ENCODE measurements around the gene MVB12B.

Gene MVB12B

DNA sequence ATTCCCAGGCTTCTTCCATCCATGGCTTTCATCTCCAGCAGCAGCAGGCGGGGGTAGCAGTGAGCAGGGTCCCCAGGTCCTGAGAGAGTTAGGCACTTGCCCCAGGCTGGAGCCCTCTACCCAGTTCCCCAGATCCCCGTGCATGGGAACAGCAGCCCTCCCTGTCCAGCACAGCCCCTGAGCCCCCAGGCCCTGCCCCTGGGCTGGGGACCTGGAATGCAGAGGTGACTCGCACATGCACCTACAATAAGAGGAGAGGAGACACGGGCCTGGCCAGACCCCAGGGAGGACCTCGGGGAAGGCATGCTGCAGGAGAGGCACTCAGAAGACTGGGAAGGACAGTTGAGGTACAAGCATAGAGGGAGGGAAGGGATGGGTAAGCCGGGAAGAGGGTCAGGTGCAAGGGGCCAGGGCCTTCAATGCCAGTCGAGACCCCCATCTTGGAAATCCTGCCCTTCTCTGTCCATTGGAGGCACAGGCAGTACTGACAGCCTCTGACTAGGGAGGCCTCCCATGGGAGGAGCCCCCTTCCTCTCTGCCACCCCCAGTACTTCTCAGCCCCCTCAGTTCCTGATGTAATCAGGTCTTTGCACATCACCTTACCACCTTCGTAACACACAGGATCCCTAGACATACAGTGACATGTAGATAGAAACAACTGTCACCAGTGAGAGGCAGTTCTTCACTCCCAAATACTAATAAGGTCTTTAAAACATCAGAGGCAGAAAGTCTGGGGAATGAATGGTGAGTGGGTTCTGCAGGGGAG lies 151.8 kb downstream of the MVB12B start:
- in situ Hi-C loops (cut with HindIII; ENCODE audit: low sequenced_read_pairs) = no loop called here
- no peak overlapping the region for H3K4me3 ChIP-seq (ENCODE audit: low read depth, low read length)
- TF ChIP-seq CTCF (IDR thresholded peaks at IDR 0.05; ENCODE audit: low read depth, low read length, missing control alignments) = no peak
- DNase-seq (ENCODE audit: low read depth) = no peak

DNA sequence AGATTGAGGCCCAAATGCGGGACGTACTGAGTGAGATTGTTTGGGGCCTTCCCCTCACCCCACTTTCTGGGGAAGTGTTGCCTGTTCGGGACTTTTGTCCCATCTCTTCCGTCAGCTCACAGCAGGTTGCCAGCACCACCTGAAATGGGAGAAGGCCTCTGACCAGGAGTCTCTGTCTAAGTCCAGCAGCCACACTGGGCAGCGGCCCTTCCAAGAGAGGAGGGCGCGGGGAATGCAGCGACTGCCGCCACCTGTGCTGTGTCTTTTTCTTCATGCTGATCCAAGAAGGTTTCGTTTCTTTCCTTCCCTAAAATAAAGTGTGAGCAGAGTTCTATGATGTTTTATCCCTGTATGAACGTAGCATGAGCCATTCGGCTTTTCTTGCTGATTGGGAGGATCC lies 152.9 kb downstream of the MVB12B start:
- H3K4me3 ChIP-seq (ENCODE audit: low read depth, low read length) = no peak overlapping the region
- in situ Hi-C loops (cut with HindIII; ENCODE audit: low sequenced_read_pairs) = no loop called here
- no peak for DNase-seq (ENCODE audit: low read depth)
- no peak for TF ChIP-seq CTCF (IDR thresholded peaks at IDR 0.05; ENCODE audit: low read depth, low read length, missing control alignments)

GRCh38 chr9:126480813-126481212 lies 154.2 kb downstream of the MVB12B start:
- TF ChIP-seq CTCF (IDR thresholded peaks at IDR 0.05; ENCODE audit: low read depth, low read length, missing control alignments) = no peak
- no peak overlapping the region for H3K4me3 ChIP-seq (ENCODE audit: low read depth, low read length)
- DNase-seq (ENCODE audit: low read depth) = no peak
- in situ Hi-C loops (cut with HindIII; ENCODE audit: low sequenced_read_pairs) = no loop called here

DNA sequence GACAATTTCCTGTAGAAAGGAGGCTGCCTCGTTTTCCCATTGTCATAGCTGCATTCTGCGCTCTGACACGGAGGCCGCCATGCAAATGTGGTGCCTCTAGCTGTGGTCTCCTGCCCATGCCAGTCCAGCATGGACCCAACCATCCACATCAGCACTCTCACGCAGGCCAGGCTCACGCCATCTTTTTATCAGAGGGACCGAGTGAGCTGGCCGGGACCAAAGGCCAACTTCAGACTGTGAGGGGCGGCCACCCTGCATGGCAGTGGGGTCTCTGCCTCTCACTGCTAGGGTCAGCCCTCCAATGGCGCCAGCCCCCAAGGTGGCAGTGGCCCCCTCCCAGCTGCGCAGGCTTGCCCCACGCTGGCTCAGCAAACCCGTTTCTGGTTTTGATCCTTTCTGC lies 155.2 kb downstream of the MVB12B start:
- H3K4me3 ChIP-seq (ENCODE audit: low read depth, low read length) = no peak overlapping the region
- no peak for DNase-seq (ENCODE audit: low read depth)
- in situ Hi-C loops (cut with HindIII; ENCODE audit: low sequenced_read_pairs) = no loop called here
- TF ChIP-seq CTCF (IDR thresholded peaks at IDR 0.05; ENCODE audit: low read depth, low read length, missing control alignments) = no peak

GRCh38 chr9:126482361-126483044 lies 155.9 kb downstream of the MVB12B start:
- peak; percentile 83 for DNase-seq (ENCODE audit: low read depth)
- peak; percentile 29 for TF ChIP-seq CTCF (IDR thresholded peaks at IDR 0.05; ENCODE audit: low read depth, low read length, missing control alignments)
- H3K4me3 ChIP-seq (ENCODE audit: low read depth, low read length) = peak overlapping the region; percentile 7
- in situ Hi-C loops (cut with HindIII; ENCODE audit: low sequenced_read_pairs) = no loop called here

- no peak for DNase-seq (ENCODE audit: low read depth)
- in situ Hi-C loops (cut with HindIII; ENCODE audit: low sequenced_read_pairs) = no loop called here
- TF ChIP-seq CTCF (IDR thresholded peaks at IDR 0.05; ENCODE audit: low read depth, low read length, missing control alignments) = no peak
- no peak overlapping the region for H3K4me3 ChIP-seq (ENCODE audit: low read depth, low read length)
Measured at GRCh38 chr9:126483468-126484073, 156.9 kb downstream of the MVB12B start.

Measured in astrocyte of the cerebellum (primary cell).